Mucosa of stomach (tissue), 1 donor: Measurements from ENCODE around the gene CCR5AS.
"Not testable (repeated sequence)": the region's sequence is repeated elsewhere in the genome, so short reads cannot be mapped to it uniquely, and the experiment has no call there.

Experiments
- H3K27me3 ChIP-seq: one replicate; pipeline ENCODE4 v1.7.0; 2013; ENCODE audit warnings: mild to moderate bottlenecking, low read length; ENCODE audit not compliant: control insufficient read depth, insufficient read depth
- H3K36me3 ChIP-seq: one replicate; pipeline ENCODE4 v1.7.0; 2013; ENCODE audit warnings: low read length; ENCODE audit not compliant: control insufficient read depth, insufficient read depth
- H3K4me1 ChIP-seq: one replicate; pipeline ENCODE4 v1.7.0; 2013; ENCODE audit warnings: mild to moderate bottlenecking, low read length; ENCODE audit not compliant: control insufficient read depth, insufficient read depth
- H3K4me3 ChIP-seq: one replicate; pipeline ENCODE4 v1.7.0; 2013; ENCODE audit warnings: low read length
- H3K9ac ChIP-seq: one replicate; pipeline ENCODE4 v1.7.0; 2013; ENCODE audit warnings: mild to moderate bottlenecking, low read length, moderate library complexity
- H3K9me3 ChIP-seq: one replicate; pipeline ENCODE4 v1.7.0; 2013; ENCODE audit warnings: mild to moderate bottlenecking, low read length, moderate library complexity; ENCODE audit not compliant: control insufficient read depth
- donor health status: Pancreatic carcinoma.

CCR5AS gene

GRCh38 chr3:46440531-46441294, 33.8 kb upstream of the CCR5AS start:
- no peak overlapping the region for H3K4me3 ChIP-seq
- H3K9me3 ChIP-seq: no peaks in the 10 kb centered on the region
- H3K4me1 ChIP-seq: no peaks in the 10 kb centered on the region
- H3K36me3 ChIP-seq: no peaks in the 10 kb centered on the region
- no peak overlapping the region for H3K9ac ChIP-seq
- no peaks in the 10 kb centered on the region for H3K27me3 ChIP-seq

- no peaks in the 10 kb centered on the region for H3K9me3 ChIP-seq
- H3K9ac ChIP-seq: no peak overlapping the region
- no peaks in the 10 kb centered on the region for H3K36me3 ChIP-seq
- H3K4me1 ChIP-seq: no peaks in the 10 kb centered on the region
- no peaks in the 10 kb centered on the region for H3K27me3 ChIP-seq
- H3K4me3 ChIP-seq: no peak overlapping the region
These were observed 32.0 kb upstream of the CCR5AS start for GRCh38 chr3:46438831-46439230.

GRCh38 chr3:46435081-46435726, 28.3 kb upstream of the CCR5AS start:
- Histone ChIP-seq H3K9me3 (no peaks in the 10 kb centered on the region), H3K27me3 (no peaks in the 10 kb centered on the region), H3K36me3 (no peaks in the 10 kb centered on the region), H3K9ac (no peak overlapping the region), H3K4me1 (no peaks in the 10 kb centered on the region), H3K4me3 (no peak overlapping the region)

- H3K9me3 ChIP-seq: no peaks in the 10 kb centered on the region
- H3K4me3 ChIP-seq: no peak overlapping the region
- H3K9ac ChIP-seq: no peak overlapping the region
- H3K36me3 ChIP-seq: no peaks in the 10 kb centered on the region
- no peaks in the 10 kb centered on the region for H3K27me3 ChIP-seq
- H3K4me1 ChIP-seq: no peaks in the 10 kb centered on the region
These were observed 27.0 kb upstream of the CCR5AS start for GRCh38 chr3:46433841-46434240.

GRCh38 chr3:46433118-46433517, 26.3 kb upstream of the CCR5AS start:
- H3K27me3 ChIP-seq, H3K9ac ChIP-seq, H3K36me3 ChIP-seq, H3K4me3 ChIP-seq, H3K4me1 ChIP-seq, H3K9me3 ChIP-seq: not testable (repeated sequence)

GRCh38 chr3:46431905-46432304, 25.0 kb upstream of the CCR5AS start:
- H3K9me3 ChIP-seq, H3K4me3 ChIP-seq, H3K4me1 ChIP-seq, H3K9ac ChIP-seq, H3K27me3 ChIP-seq, H3K36me3 ChIP-seq: not testable (repeated sequence)

GRCh38 chr3:46430879-46431278, 24.0 kb upstream of the CCR5AS start:
- H3K36me3 ChIP-seq, H3K4me3 ChIP-seq, H3K9ac ChIP-seq, H3K4me1 ChIP-seq, H3K9me3 ChIP-seq, H3K27me3 ChIP-seq: not testable (repeated sequence)

- Histone ChIP-seq H3K36me3 (no peaks in the 10 kb centered on the region), H3K27me3 (no peaks in the 10 kb centered on the region), H3K9me3 (no peaks in the 10 kb centered on the region), H3K4me3 (no peak overlapping the region), H3K9ac (no peak overlapping the region), H3K4me1 (no peaks in the 10 kb centered on the region)
These were observed 22.8 kb upstream of the CCR5AS start for GRCh38 chr3:46429671-46430070.

- Histone ChIP-seq H3K4me1 (no peaks in the 10 kb centered on the region), H3K27me3 (no peaks in the 10 kb centered on the region), H3K9ac (no peak overlapping the region), H3K4me3 (no peak overlapping the region), H3K36me3 (no peaks in the 10 kb centered on the region), H3K9me3 (no peaks in the 10 kb centered on the region)
These were observed 22.4 kb upstream of the CCR5AS start for GRCh38 chr3:46429250-46429649.

- no peaks in the 10 kb centered on the region for H3K36me3 ChIP-seq
- no peak overlapping the region for H3K4me3 ChIP-seq
- H3K4me1 ChIP-seq: no peaks in the 10 kb centered on the region
- H3K27me3 ChIP-seq: no peaks in the 10 kb centered on the region
- no peak overlapping the region for H3K9ac ChIP-seq
- H3K9me3 ChIP-seq: no peaks in the 10 kb centered on the region
These were observed 21.3 kb upstream of the CCR5AS start for GRCh38 chr3:46427916-46428833.

- not testable (repeated sequence) for H3K9ac ChIP-seq, H3K9me3 ChIP-seq, H3K27me3 ChIP-seq, H3K4me3 ChIP-seq, H3K4me1 ChIP-seq, H3K36me3 ChIP-seq
These were observed 20.5 kb upstream of the CCR5AS start for GRCh38 chr3:46427404-46427803.

GRCh38 chr3:46426476-46426875, 19.6 kb upstream of the CCR5AS start:
- H3K27me3 ChIP-seq, H3K4me3 ChIP-seq, H3K36me3 ChIP-seq, H3K9me3 ChIP-seq, H3K4me1 ChIP-seq, H3K9ac ChIP-seq: not testable (repeated sequence)
